ENCODE data around the gene POLR2B.

- TF ChIP-seq POLR2A (IDR thresholded peaks at IDR 0.05) = no peak
- TF ChIP-seq EP300 (IDR thresholded peaks at IDR 0.05) = no peak
- TF ChIP-seq CTCF (IDR thresholded peaks at IDR 0.05) = no peak
Measured at GRCh38 chr4:57044996-57045395, 66.3 kb downstream of the POLR2B start.
